Activated CD4-positive, alpha-beta T cell treated with anti-CD3 and anti-CD28 coated beads, Interleukin-2, amount 50 U/mL, for 48 hours (primary cell): ENCODE measurements around the gene ZNF492.
"Not testable (repeated sequence)": the region's sequence is repeated elsewhere in the genome, so short reads cannot be mapped to it uniquely, and the experiment has no call there.

ENCODE experiments used
- DNase-seq, 2 experiments: peaks; one replicate each; pipeline ENCODE4 v3.0.0-alpha.2; 2020

The ZNF492 gene

GRCh38 chr19:22633706-22634449, at the start of gene ZNF492:
TSS of gene ZNF492 (plus strand) at chr19:22634324. CDS start at chr19:22653400, 19,076 bp downstream.
- DNase-seq: peak; percentile 76 to 81

GRCh38 chr19:22595422-22595821, 38.7 kb upstream of the ZNF492 start:
- no peak for DNase-seq

DNA sequence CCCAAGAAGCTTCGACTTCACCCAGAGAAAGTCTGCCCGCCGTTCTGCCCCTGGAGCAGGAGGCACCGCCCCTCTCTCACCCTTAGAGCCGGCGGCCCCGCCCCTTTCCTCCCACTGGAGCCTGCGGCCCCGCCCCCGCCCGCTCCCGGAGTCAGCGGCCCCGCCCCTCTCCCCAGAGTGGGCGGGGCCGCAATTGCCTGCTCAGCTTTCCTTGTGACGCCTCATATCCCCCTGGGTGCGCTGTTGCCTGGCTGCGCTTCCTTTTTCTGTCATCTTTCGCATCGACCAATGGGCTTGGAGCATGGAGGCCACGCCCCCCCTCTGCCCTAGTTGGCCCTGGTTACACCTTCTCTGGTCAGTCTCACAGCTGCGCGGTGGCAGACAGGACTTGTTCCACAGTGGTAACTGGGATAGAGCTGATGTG, 38.2 kb upstream of the ZNF492 start:
- no peak for DNase-seq

GRCh38 chr19:22600690-22601648, 33.2 kb upstream of the ZNF492 start:
- DNase-seq: no peak

- no peak for DNase-seq
Measured at GRCh38 chr19:22601906-22602630, 32.1 kb upstream of the ZNF492 start.

DNA sequence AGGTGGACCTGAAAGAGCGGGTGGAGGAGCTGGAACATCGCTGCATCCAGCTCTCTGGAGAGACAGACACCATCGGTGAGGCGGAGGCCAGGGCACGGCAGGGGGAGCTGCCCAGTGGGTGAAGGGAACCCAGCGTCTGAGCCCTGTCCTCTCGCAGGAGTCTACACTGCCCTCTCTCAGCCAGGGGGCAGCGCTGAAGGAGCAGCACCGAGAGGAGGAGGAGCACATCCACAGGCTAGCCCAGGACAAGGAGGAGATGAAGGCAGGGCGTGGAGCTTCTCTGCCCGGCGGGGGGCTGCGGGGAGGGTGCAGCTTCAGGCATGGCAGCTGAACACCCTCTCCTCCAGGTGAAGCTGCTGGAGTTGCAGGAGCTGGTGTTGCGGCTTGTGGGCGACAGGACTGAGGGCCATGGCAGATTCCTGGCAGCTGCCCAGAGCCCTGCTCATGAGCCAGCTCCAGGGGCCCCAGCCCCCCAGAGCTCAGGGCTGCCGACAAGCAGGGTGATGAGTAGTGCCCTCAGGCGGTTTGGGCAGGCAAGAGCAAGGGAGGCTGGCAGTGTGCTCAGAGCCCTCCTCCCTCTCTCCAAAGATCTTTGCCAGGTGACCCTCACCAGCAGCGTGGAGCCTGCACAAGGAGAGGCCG, 31.4 kb upstream of the ZNF492 start:
- DNase-seq: no peak

GRCh38 chr19:22603518-22604440, 30.3 kb upstream of the ZNF492 start:
- no peak for DNase-seq

DNA sequence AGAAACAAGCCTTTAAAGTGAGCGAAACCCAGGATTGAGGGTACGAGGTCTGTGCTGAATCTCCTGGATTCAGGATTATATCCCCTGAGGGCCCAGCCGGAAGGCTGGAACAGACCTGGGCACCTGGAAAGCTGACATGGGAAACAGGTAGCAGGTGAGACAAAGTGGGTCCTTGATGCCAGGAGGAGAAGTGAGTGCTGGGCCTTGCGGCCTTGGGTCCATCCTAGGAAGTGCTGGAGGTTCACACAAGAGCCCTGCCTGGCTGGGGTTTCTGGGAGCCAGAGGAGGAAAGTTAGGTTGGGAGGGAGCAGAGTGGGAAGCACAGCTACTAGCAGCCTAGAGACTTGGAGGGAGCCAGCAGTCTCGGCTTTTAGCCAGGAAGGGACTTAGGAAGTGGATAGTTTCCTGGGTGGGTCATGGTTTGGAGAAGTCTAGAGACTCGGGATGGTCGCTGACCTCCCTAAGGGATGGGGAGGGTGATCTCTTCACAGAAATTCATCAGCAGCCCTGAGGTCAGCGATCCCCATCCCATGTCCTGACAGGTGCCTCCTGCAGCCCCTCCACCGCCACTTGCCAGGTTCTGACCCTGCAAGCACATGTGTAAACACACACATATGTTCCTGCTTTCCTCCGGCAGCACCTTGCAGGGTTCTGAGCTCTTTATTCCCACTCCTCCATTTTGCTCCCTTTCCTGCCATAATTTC, 29.4 kb upstream of the ZNF492 start:
- no peak for DNase-seq

- DNase-seq: no peak
Measured at GRCh38 chr19:22605275-22606211, 28.6 kb upstream of the ZNF492 start.

- no peak for DNase-seq
Measured at GRCh38 chr19:22606212-22606553, 27.9 kb upstream of the ZNF492 start.

DNA sequence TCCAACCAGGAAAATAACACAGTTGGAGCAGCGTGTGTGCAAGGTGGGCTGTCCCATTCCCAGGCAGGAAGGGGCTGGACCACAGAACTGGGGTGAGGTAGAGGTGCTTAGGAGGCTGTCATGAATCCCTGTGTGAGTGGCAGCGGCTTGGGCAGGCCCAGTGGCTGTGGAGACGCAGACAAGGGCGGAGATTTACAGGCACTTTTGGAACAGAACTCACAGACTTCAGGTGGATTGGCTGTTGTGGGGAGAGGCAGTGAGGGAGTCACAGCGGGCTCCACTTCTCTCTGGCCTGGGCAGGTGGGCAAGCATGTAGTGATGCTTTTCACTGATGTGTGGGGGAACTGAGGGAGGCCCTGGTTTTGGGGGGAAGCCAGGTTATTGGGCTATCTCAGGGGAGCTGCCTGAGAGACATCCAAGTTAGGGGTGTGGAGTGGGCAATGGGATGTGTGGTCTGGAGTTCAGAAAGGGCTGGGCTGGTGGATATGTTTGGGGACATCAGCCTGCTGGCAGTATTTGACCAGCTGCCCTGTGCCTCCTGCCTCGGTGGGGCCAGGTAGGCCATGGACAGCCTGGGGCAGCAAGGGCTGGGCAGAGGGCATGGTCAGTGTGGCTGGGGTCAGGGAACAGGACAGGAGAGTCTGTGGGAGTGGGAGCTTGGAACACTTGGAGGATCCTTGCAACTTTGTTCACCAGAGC, 27.0 kb upstream of the ZNF492 start:
- no peak for DNase-seq

- DNase-seq: no peak
Measured at GRCh38 chr19:22607653-22608430, 26.3 kb upstream of the ZNF492 start.

GRCh38 chr19:22608441-22608840, 25.7 kb upstream of the ZNF492 start:
- DNase-seq: no peak

DNA sequence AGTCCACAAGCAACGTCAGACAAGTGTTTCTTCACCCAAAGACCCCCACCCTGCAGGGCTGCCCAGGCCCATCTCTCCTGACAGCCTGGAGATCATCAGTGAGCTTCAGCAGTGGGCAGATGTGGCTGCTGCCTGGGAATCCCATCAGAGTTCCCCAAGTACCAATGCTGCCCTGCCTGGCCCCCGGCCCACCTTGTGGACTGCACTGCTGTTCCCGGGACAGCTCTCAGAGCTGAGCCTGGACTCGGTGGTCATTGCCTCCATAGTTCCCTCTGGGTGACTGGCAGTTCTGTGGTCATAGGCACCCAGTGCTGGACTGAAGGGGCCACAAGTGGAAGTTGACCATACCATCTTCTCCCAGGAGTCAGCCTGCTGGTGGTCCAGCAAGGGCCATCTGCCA, 24.5 kb upstream of the ZNF492 start:
- no peak for DNase-seq

- DNase-seq: no peak
Measured at GRCh38 chr19:22610121-22610520, 24.0 kb upstream of the ZNF492 start.

DNA sequence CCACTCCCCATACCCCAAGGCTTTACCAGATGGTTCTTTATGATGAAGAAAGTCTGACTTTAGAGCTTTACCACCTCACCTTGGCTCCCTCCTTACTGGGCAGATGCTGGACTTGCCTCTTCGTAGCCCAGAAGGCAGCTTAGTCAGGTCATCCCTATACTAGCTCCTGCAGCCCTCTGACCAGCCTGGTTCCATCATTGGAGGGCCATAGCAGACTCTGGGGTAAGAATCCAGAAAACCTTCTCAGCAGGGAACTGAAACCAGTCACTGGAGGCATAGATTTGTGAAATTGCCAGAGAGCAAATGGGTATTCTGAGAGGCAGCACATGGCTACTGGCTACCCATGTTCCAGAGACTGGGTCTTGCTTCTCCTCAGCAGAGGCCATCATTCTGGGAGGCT, 21.8 kb upstream of the ZNF492 start:
- DNase-seq: no peak

DNA sequence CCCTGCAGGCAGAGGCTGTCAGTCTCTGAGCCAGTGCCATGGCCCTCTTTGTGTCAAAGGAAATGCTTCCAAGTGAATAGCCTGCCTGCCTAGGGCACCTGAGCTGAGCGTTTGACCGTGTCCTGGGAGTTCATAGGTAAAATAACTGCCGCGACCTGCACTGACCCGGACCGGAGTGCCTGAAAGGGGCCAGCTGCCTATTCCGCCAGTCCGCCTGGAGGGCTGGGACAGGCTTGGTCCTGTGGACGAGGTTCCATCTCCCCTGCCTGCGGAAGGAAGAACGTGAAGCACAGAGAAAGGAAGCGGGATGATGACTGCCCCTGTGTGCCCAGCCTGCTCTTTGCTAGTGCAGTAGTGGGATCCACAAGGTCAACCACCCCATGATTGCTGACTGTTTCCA, 17.5 kb upstream of the ZNF492 start:
- DNase-seq: no peak

GRCh38 chr19:22617181-22617580, 16.9 kb upstream of the ZNF492 start:
- not testable (repeated sequence) for DNase-seq
